ENCODE data around the gene LAMTOR4. TPM values are rescaled to one million over a fixed set of nuclear protein-coding genes. Genes with fewer than 3 reads are reported as not detected.

Gene LAMTOR4
- polyA plus RNA-seq, 1 donor from 2014 or later: 333 TPM

GRCh38 chr7:100175296-100175935, 26.7 kb downstream of the LAMTOR4 start:
- H2AFZ ChIP-seq (ENCODE audit: low read depth, low read length): no peak overlapping the region
- no peaks in the 10 kb centered on the region for H3K9me2 ChIP-seq (ENCODE audit: insufficient read depth, low read length)
- H4K20me1 ChIP-seq (ENCODE audit: insufficient read depth): no peaks in the 10 kb centered on the region
- H3K27me3 ChIP-seq (ENCODE audit: insufficient read depth, low read depth, low read length): no peaks in the 10 kb centered on the region
- H3K27ac ChIP-seq (ENCODE audit: low read length): no peak overlapping the region
- no peaks in the 10 kb centered on the region for H3K36me3 ChIP-seq (ENCODE audit: insufficient read depth, low read length)
- no peaks in the 10 kb centered on the region for H3F3A ChIP-seq (ENCODE audit: insufficient read depth, low read length, poor library complexity, severe bottlenecking)
- H3K4me3 ChIP-seq (ENCODE audit: low read length): peak overlapping the region; percentile 88
- peaks cover 22% of the 10 kb centered on the region for H3K79me2 ChIP-seq (replicated peaks; ENCODE audit: insufficient read depth, low read length)
- TF ChIP-seq MXI1 (conservative IDR thresholded peaks at IDR 0.05; ENCODE audit: poor library complexity, severe bottlenecking): no peak
- no peaks in the 10 kb centered on the region for H3K9me3 ChIP-seq (ENCODE audit: low read length)
- peak overlapping the region; percentile 73 for H3K4me2 ChIP-seq (ENCODE audit: low read length)
- peak overlapping the region; percentile 99 for H3K9ac ChIP-seq (ENCODE audit: low read length)

- H3K4me3 ChIP-seq (ENCODE audit: low read length): peak overlapping the region; percentile 88
- peak overlapping the region; percentile 100 for H3K4me2 ChIP-seq (ENCODE audit: low read length)
- H3K27ac ChIP-seq (ENCODE audit: low read length): peak overlapping the region; percentile 88
- peak overlapping the region; percentile 99 for H3K9ac ChIP-seq (ENCODE audit: low read length)
- H3K27me3 ChIP-seq (ENCODE audit: insufficient read depth, low read depth, low read length): no peaks in the 10 kb centered on the region
- H2AFZ ChIP-seq (ENCODE audit: low read depth, low read length): peak overlapping the region; percentile 44
- TF ChIP-seq TAF1 (IDR thresholded peaks at IDR 0.05; ENCODE audit: low read depth): no peak
- no peak for TF ChIP-seq POLR2AphosphoS5 (IDR thresholded peaks at IDR 0.05)
- TF ChIP-seq RAD21 (conservative IDR thresholded peaks at IDR 0.05): no peak
- no peak for TF ChIP-seq MXI1 (conservative IDR thresholded peaks at IDR 0.05; ENCODE audit: poor library complexity, severe bottlenecking)
- TF ChIP-seq EZH2 (IDR thresholded peaks at IDR 0.05; ENCODE audit: borderline replicate concordance, insufficient read depth, low read length, poor library complexity, severe bottlenecking): no peak
- TF ChIP-seq EP300 (conservative IDR thresholded peaks at IDR 0.05; ENCODE audit: poor library complexity, severe bottlenecking): no peak
- no peak for TF ChIP-seq CTCF (IDR thresholded peaks at IDR 0.05; ENCODE audit: poor library complexity, severe bottlenecking)
- no peak for TF ChIP-seq REST (IDR thresholded peaks at IDR 0.05; ENCODE audit: borderline replicate concordance)
- TF ChIP-seq SMC3 (conservative IDR thresholded peaks at IDR 0.05; ENCODE audit: poor library complexity): no peak
- H4K20me1 ChIP-seq (ENCODE audit: insufficient read depth): no peaks in the 10 kb centered on the region
- peaks cover 22% of the 10 kb centered on the region for H3K79me2 ChIP-seq (replicated peaks; ENCODE audit: insufficient read depth, low read length)
- H3K36me3 ChIP-seq (ENCODE audit: insufficient read depth, low read length): no peaks in the 10 kb centered on the region
- no peaks in the 10 kb centered on the region for H3K9me2 ChIP-seq (ENCODE audit: insufficient read depth, low read length)
- no peaks in the 10 kb centered on the region for H3K9me3 ChIP-seq (ENCODE audit: low read length)
- H3F3A ChIP-seq (ENCODE audit: insufficient read depth, low read length, poor library complexity, severe bottlenecking): no peaks in the 10 kb centered on the region
Measured at GRCh38 chr7:100176096-100177044, 27.7 kb downstream of the LAMTOR4 start.

Data from neural cell (in vitro differentiated cells).